ENCODE results near the gene BCL10.
A peak's percentile ranks its signal among the peaks of the same experiment; 100 is the strongest.

Gene BCL10

GRCh38 chr1:85283475-85284199 lies 7.2 kb upstream of the BCL10 start (continued):
- TF ChIP-seq PRDM10 (tag by site-specific recombination; IDR thresholded peaks at IDR 0.05) = no peak
- no peak for TF ChIP-seq MZF1 (tag by site-specific recombination; IDR thresholded peaks at IDR 0.05; ENCODE audit: borderline replicate concordance)
- 0 out of 2 replicates have a peak, but pooled peaks have one; percentile 16 for TF ChIP-seq SP3 (tag by site-specific recombination; IDR thresholded peaks at IDR 0.05)
- peak; percentile 81 for TF ChIP-seq ZIC2 (tag by site-specific recombination; IDR thresholded peaks at IDR 0.05)
- no peak for TF ChIP-seq ZNF423 (tag by site-specific recombination; IDR thresholded peaks at IDR 0.05)
- TF ChIP-seq ZNF121 (tag by site-specific recombination; IDR thresholded peaks at IDR 0.05) = peak; percentile 94
- TF ChIP-seq SP2 (tag by site-specific recombination; IDR thresholded peaks at IDR 0.05) = peak; percentile 35
- no peak for TF ChIP-seq ZNF354C (tag by site-specific recombination; IDR thresholded peaks at IDR 0.05; ENCODE audit: borderline replicate concordance, low read depth)
- peak; percentile 37; the same call in 1 of the 2 replicates for TF ChIP-seq KLF1 (tag by site-specific recombination; IDR thresholded peaks at IDR 0.05)
- no peak for TF ChIP-seq ZNF26 (tag by site-specific recombination; IDR thresholded peaks at IDR 0.05)

- Histone ChIP-seq H3K27ac (ENCODE audit: extremely low read depth, low read depth, low read length) (no peak overlapping the region), H3K4me3 (ENCODE audit: low read depth, low read length) (no peak overlapping the region), H3K4me1 (ENCODE audit: control insufficient read depth, insufficient read depth, low read length) (no peaks in the 10 kb centered on the region), H3K9me3 (ENCODE audit: control insufficient read depth, insufficient read depth, low read depth, low read length) (no peaks in the 10 kb centered on the region), H3K36me3 (ENCODE audit: control insufficient read depth in 2 of 2, insufficient read depth in 1 of 2, low read length in 2 of 2) (no peaks in the 10 kb centered on the region)
- ChIA-PET POLR2A (no interaction called here), CTCF (interaction anchor here (1.1 to 2.1 kb wide), 2 partner anchors 15 to 26 kb away, joined by 3 to 7 read pairs; no protein-coding TSS in a partner anchor)
- peak; percentile 53; the same call in 1 of the 2 replicates for TF ChIP-seq ZNF335 (tag by site-specific recombination; conservative IDR thresholded peaks at IDR 0.05)
- no peak for TF ChIP-seq ZNF426 (tag by site-specific recombination; IDR thresholded peaks at IDR 0.05)
- peak; percentile 50; the same call in 1 of the 2 replicates for TF ChIP-seq CTCF (tag by site-specific recombination; IDR thresholded peaks at IDR 0.05)
- no peak for TF ChIP-seq ZNF221 (tag by site-specific recombination; IDR thresholded peaks at IDR 0.05; ENCODE audit: borderline replicate concordance)
These were observed 6.0 kb upstream of the BCL10 start for GRCh38 chr1:85282424-85282823.

GRCh38 chr1:85280636-85281035 lies 4.2 kb upstream of the BCL10 start:
- Histone ChIP-seq H3K4me3 (ENCODE audit: low read depth, low read length) (no peak overlapping the region), H3K4me1 (ENCODE audit: control insufficient read depth, insufficient read depth, low read length) (no peaks in the 10 kb centered on the region), H3K27ac (ENCODE audit: extremely low read depth, low read depth, low read length) (no peak overlapping the region), H3K9me3 (ENCODE audit: control insufficient read depth, insufficient read depth, low read depth, low read length) (no peaks in the 10 kb centered on the region), H3K36me3 (ENCODE audit: control insufficient read depth in 2 of 2, insufficient read depth in 1 of 2, low read length in 2 of 2) (no peaks in the 10 kb centered on the region)
- POLR2A ChIA-PET = no interaction called here
- TF ChIP-seq ZNF600 (tag by site-specific recombination; IDR thresholded peaks at IDR 0.05) (no peak), ZFP3 (tag by site-specific recombination; IDR thresholded peaks at IDR 0.05; ENCODE audit: low read depth) (no peak), ZNF10 (tag by site-specific recombination; IDR thresholded peaks at IDR 0.05) (no peak), BCL11A (tag by site-specific recombination; IDR thresholded peaks at IDR 0.05; ENCODE audit: low read depth) (no peak), ZNF621 (tag by site-specific recombination; IDR thresholded peaks at IDR 0.05) (no peak), ZNF791 (tag by site-specific recombination; IDR thresholded peaks at IDR 0.05) (no peak)
- CTCF ChIA-PET = interaction anchor here (0.6 to 2.1 kb wide), 4 partner anchors 9 to 1210 kb away, joined by 3 to 7 read pairs (median 4); no protein-coding TSS in a partner anchor
